Right hindlimb (tissue), 1 donor: ENCODE results near the gene DONSON.
A peak's percentile ranks its signal among the peaks of the same experiment; 100 is the strongest.

Experiments
- DNase-seq: peaks from one replicate; pipeline ENCODE4 v3.0.0-alpha.2; 2018

The DONSON gene

DNA sequence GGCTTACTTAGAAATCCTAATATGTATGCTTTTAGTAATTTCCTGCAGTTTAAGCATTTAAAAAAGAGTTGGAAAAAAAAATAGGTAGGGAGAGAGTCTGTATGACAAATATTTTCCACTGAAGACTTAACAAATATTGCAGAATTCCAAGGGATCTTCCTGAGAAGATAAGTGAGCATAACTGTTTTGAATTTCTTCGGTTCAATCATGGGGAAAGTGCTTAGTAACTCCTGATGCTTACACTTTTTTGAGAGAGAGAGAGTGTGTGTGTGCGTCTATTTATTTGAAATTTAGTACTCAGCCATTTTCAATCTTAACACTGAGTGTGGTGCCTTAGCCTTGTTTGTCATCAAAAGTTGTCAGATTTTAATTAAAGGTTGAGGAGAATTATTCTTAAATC is 27.1 kb downstream of the DONSON start:
- DNase-seq = no peak

DNA sequence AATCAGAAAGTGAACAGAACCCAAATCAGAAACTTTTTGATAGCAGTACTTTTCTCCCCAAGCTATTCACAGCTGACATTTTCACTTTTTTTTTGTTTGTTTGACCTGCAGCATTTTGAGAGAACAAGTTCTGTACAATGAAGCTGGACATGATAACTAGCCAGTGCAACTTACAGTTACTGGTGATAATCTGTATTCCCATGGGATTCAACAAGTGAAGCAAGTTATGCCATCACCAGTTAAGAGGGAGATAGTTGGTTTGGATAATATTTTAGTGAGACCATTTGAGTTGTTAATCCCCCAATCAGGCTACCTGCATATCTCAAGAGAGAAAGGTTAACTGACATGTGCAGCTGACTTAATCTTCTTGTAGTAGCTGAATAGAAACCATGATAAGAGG is 27.5 kb downstream of the DONSON start:
- no peak for DNase-seq

DNA sequence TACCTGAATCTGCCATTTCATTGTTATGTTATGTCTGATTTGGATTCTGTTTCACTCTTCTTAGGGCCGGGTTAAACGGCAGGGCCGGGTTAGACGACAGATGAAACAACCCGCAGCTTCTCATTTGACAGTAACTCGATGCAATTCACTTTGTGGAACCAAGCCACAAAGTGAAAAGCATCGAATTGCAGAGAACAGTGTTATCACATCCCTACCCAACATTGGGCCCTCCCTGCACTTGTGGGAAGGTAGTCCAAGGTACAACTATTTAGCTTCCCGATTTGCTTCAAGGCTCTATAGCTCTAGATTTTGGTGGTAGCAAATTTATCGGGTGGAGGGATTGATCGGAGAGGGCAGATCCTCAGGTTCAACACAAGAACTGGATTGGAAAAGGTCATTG is 28.7 kb downstream of the DONSON start:
- DNase-seq = no peak

DNA sequence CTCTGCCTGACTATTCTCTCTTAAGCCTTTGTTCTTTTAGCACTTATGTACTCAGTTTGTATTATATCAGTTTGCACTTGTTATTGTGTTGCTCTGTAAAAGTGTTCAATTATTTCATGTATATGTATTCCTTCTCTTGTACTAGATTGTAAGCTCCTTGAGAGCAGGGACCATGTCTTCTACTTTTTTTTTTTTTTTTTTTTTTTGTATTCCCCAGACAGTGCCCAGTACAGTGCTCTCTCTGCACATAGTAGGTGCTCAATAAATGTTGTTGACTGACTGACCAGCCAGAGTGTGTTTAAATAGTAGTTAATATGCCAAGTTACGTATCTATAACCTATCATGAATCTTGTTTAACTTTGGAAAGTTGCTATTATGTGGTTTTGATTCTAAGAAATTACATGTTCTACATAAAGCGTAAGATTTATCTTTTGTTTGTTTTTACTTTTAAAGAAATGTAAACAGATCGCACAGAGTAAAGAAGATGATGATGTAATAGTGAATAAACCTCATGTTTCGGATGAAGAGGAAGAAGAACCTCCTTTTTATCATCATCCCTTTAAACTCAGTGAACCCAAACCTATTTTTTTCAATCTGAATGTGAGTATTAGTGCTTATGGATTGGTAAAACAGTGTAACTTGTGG is 29.6 kb downstream of the DONSON start:
- no peak for DNase-seq

DNA sequence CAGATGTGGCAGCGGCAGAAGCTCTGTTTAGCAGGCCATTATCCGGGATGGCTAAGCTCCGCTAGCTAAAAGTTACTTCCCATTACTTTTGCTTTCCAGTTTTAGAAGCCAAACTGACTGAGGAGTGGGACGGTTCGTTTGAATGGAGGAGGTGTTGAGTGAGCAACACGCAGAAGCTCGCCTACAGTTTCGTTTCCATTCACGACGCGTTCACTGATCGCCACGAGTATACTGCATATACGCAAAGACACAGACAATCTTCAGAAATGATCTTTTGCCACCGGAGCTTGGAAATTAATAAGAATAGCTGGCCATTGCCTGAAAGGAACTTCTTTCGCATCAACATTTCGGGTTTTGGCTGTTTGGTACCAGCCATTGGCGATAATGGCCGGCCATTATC is 31.0 kb downstream of the DONSON start:
- no peak for DNase-seq

DNA sequence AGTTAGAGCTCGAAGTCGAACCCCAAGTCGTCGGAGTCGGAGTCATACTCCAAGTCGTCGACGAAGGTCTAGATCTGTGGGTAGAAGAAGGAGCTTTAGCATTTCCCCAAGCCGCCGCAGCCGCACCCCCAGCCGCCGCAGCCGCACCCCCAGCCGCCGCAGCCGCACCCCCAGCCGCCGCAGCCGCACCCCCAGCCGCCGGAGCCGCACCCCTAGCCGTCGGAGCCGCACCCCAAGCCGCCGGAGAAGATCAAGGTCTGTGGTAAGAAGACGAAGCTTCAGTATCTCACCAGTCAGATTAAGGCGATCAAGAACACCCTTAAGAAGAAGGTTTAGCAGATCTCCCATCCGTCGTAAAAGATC is 33.5 kb downstream of the DONSON start:
- DNase-seq = no peak

DNA sequence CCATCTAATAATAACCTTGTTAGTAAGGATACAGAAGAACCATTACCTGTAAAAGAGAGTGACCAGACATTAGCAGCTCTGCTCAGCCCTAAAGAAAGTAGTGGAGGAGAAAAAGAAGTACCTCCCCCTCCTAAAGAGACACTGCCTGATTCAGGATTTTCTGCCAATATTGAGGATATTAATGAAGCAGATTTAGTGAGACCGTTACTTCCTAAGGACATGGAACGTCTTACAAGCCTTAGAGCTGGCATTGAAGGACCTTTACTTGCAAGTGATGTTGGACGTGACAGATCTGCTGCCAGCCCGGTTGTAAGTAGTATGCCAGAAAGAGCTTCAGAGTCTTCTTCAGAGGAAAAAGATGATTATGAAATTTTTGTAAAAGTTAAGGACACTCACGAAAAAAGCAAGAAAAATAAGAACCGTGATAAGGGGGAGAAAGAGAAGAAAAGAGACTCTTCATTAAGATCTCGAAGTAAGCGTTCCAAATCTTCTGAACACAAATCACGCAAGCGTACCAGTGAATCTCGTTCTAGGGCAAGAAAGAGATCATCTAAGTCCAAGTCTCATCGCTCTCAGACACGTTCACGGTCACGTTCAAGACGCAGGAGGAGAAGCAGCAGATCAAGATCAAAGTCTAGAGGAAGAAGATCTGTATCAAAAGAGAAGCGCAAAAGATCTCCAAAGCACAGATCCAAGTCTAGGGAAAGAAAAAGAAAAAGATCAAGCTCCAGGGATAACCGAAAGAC is 34.1 kb downstream of the DONSON start:
- DNase-seq = no peak

DNA sequence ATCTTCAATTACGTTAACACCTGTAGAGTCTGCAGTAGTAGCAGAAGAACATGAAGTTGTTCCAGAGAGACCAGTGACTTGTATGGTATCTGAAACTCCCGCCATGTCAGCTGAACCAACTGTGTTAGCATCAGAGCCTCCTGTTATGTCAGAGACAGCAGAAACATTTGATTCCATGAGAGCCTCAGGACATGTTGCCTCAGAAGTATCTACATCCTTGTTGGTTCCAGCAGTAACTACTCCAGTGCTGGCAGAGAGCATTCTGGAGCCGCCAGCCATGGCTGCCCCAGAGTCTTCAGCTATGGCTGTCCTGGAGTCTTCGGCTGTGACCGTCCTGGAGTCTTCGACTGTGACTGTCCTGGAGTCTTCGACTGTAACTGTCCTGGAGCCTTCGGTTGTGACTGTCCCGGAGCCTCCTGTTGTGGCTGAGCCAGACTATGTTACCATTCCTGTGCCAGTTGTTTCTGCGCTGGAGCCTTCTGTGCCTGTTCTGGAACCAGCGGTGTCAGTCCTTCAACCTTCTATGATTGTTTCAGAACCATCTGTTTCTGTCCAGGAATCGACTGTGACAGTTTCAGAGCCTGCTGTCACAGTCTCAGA is 35.4 kb downstream of the DONSON start:
- DNase-seq = no peak

DNA sequence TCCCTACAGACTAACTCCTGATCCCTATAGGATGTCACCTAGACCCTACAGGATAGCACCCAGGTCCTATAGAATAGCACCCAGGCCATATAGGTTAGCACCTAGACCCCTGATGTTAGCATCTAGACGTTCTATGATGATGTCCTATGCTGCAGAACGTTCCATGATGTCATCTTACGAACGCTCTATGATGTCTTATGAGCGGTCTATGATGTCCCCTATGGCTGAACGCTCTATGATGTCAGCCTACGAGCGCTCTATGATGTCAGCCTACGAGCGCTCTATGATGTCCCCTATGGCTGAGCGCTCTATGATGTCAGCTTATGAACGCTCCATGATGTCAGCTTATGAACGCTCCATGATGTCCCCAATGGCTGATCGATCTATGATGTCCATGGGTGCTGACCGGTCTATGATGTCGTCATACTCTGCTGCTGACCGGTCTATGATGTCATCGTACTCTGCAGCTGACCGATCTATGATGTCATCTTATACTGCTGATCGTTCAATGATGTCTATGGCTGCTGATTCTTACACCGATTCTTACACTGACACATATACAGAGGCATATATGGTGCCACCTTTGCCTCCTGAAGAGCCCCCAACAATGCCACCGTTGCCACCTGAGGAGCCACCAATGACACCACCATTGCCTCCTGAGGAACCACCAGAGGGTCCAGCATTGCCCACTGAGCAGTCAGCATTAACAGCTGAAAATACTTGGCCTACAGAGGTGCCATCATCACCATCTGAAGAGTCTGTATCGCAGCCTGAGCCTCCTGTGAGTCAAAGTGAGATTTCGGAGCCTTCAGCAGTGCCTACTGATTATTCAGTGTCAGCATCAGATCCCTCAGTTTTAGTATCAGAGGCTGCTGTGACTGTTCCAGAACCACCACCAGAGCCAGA is 36.1 kb downstream of the DONSON start:
- DNase-seq = no peak

DNA sequence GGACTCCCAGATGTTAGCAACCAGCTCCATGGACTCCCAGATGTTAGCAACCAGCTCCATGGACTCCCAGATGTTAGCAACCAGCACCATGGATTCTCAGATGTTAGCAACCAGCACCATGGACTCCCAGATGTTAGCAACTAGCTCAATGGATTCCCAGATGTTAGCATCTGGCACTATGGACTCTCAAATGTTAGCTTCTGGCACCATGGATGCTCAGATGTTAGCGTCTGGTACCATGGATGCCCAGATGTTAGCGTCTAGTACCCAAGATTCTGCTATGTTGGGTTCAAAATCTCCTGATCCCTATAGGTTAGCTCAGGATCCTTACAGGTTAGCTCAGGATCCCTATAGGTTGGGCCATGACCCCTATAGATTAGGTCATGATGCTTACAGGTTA is 36.8 kb downstream of the DONSON start:
- DNase-seq = no peak

DNA sequence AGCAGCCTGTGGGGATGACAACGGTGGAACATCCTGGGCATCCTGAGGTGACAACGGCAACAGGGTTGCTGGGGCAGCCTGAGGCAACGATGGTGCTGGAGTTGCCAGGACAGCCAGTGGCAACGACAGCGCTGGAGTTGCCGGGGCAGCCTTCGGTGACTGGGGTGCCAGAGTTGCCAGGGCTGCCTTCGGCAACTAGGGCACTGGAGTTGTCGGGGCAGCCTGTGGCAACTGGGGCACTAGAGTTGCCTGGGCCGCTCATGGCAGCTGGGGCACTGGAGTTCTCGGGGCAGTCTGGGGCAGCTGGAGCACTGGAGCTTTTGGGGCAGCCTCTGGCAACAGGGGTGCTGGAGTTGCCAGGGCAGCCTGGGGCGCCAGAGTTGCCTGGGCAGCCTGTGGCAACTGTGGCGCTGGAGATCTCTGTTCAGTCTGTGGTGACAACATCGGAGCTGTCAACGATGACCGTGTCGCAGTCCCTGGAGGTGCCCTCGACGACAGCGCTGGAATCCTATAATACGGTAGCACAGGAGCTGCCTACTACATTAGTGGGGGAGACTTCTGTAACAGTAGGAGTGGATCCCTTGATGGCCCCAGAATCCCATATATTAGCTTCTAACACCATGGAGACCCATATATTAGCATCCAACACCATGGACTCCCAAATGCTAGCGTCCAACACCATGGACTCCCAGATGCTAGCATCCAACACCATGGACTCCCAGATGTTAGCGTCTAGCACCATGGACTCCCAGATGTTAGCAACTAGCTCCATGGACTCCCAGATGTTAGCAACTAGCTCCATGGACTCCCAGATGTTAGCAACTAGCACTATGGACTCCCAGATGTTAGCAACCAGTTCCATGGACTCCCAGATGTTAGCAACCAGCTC is 37.5 kb downstream of the DONSON start:
- no peak for DNase-seq

DNA sequence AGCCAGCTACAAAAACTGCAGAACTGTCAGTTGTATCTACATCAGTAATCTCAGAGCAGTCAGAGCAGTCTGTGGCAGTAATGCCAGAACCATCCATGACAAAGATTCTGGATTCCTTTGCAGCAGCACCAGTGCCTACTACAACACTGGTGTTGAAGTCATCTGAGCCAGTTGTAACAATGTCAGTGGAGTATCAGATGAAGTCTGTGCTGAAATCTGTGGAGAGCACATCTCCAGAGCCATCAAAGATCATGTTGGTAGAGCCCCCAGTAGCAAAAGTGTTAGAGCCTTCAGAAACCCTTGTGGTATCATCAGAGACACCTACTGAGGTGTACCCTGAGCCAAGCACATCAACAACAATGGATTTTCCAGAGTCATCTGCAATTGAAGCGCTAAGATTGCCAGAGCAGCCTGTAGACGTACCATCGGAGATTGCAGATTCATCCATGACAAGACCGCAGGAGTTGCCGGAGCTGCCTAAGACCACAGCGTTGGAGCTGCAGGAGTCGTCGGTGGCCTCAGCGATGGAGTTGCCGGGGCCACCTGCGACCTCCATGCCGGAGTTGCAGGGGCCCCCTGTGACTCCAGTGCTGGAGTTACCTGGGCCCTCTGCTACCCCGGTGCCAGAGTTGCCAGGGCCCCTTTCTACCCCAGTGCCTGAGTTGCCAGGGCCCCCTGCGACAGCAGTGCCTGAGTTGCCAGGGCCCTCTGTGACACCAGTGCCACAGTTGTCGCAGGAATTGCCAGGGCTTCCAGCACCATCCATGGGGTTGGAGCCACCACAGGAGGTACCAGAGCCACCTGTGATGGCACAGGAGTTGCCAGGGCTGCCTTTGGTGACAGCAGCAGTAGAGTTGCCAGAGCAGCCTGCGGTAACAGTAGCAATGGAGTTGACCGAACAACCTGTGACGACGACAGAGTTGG is 38.4 kb downstream of the DONSON start:
- no peak for DNase-seq

DNA sequence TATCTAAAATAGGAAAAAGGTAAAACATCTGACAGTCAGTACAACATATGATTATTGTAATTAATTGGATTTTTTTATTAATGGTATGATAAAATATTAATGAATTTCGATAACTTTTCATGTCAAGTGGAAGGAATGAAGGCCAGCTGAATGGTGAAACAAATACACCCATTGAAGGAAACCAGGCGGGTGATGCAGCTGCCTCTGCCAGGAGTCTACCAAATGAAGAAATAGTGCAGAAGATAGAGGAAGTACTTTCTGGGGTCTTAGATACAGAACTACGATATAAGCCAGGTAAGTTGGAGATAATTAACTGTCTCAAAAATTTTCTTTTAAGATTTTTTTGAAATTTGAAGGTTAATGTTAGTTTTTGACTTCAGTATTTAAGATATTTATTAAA is 42.4 kb downstream of the DONSON start:
- no peak for DNase-seq

DNA sequence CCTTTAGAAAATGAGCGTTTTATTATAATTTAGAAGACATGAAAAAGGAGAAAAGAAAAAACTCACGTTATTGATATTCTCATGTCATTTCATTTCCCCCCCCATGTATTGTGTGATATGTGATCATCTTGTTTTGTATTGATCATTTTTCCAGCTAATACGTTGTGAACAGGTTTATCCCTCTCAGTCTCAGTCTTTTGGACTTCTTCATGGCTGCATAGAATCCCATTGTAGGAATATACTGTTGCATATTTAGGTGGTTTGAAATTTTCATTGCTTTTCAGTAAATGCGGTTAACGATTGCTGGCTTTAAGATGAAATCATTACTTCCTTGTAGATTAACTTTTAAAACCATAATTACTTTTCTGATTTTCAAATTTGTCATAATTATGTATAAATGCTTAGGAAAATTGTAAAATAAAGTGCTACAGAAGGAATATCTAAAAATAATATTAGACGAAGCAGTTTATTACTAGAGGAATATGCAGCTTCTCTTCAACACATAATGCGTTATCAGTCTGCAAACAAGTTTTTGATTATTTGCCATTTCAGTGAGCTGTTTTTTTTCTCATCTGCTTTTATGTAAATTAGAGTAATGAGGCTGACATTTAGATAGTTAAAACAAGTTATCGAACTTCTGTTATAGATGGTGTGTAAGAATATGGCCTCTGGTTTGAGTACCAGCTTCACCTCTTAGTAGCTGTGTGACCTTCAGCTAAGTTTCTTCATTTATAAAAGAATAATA is 43.9 kb downstream of the DONSON start:
- no peak for DNase-seq

DNA sequence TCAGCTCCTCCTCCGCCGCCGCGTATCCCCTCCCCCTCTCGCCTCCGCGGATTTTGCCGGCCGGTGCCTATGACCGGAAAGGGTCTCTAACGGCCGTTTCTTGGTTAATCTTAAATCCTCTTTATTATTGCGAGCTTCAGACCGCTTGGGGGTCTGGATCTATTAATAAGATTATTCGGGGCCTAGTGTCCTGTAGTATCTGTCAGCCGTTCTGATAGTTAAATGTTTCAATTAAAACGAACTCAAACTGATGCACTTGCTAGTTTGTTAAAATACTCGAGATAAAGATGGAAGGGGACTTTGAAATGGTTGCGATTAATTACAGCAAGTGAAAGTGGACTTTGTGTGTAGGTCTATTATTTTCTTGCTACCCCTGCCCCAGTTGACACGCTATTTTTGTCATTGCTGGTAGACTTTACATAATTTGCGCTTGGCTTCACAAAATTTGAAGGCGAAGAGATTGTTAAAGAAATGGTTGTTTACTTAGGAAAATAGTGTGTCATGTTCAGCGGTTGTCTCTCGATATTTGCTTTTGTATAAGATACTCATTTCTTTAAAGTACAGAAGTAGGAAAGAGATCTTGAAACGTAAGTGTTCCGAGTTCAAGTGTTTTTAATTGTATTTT is 44.9 kb downstream of the DONSON start:
- DNase-seq = peak; percentile 84

DNA sequence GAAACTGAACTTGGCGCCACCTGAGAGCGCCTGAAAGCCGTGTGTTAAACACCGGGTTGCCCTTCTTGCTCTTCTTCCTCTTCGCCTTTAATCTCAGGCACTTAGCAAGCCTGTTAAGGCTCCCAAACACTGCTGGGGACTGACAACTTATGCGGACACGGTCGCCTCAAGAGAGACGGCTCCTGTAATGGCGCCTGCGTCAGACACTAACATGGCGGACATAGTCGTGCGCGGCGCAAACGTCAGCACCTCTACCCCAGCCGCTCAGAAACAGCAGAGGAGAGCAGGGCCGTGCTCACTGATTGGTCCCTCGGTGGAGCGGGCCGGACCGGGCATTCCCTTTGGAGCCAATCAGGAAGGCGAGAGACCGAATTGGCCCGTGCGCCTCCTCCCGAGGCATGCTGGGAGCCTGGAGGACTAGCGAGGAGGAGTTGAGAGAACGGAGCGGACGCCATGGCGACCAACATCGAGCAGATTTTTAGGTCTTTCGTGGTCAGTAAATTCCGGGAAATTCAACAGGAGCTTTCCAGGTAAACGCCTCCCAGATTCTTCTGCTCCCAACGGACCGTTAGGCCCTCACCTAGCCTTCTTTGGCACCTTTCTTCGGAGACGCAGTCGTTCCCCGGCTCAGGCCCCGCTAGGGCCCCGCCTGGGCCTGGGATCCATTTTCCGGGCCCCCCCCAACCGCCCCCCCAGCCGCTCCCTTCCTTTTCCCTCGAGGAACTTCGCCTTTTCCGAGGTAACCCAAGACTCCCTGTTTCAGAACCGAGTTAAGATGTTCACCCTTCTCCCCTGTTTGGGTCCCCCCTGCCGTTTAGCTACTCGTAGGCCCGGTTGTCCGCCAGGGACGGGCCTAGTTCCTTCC is 45.6 kb downstream of the DONSON start, which contains the start of gene SON:
Gene SON (plus strand): TSS at position 399 of the 865 bp plus-strand sequence. CDS start 55 bp downstream, at position 454.
- DNase-seq = peak; percentile 100

DNA sequence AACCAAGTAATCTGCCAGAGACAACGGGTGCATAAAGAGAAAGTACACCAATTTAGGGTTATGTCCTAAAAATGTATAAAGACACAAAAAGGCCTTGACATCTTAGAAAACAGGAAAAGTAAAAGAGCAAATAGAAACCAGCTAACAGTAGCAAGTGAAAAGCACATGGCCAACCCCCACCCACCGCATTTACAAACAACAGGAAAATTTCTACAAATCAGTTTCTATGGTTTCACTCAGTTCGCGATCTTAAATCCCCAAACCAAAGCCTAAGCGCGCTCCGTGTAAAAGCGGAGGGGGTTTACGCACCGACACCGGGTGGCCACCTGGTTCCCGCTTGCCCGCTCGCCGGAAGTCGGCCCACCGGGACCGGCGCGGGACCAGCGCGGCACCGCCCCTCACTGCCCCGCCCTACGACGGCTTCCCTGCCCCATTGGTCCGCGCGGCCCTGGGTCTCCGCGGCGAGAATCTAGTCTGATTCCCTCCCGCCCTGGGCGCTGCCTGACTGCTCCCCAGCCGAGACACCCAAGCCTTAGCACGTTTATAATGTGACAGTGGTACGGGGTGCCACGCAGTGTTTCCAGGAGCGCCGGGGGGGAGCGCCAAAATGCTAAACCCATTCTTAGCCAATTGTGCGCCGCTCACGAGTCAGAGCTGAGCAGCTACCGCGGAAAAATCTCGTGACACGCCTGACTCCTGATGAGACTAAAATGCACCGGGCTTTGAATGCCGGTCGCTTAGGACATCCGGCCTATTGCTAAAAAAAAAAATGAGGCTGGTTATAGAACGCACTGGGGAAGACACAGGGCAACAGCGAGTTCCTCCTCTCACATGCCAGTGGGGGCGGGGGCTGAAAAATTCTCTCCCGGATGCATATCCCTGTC is 46.5 kb downstream of the DONSON start, which contains the start of gene GART:
Gene GART (minus strand): TSS at position 362 of the 884 bp plus-strand sequence. CDS start 2,802 bp downstream, outside the sequence.
- peak; percentile 91 for DNase-seq
